ENCODE results near the gene IL36G.

The IL36G gene

DNA sequence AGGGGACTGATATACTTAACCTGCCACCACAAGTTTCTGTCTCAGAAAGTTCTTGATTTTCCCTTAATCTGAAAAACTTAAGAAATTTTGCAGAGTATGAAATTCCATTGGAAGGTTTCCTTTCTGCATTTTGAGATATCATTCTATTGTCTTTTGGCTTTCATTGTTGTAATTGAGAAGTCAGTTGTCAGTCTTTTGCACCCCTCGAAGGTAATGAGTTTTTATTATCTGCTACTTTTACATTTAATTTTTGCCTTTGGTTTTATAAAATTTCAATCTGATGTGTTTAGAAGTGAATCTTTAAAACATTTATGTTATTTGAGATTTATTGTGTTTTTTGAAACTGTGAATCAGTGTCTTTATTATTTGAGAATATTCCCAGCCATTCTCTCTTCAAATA lies 22.6 kb downstream of the IL36G start:
- CTCF ChIA-PET, result no interaction called here
- TF ChIP-seq CTCF (IDR thresholded peaks at IDR 0.05; ENCODE audit: control extremely low read depth, extremely low read depth, low read depth, missing control alignments), result no peak
- no peak for DNase-seq (ENCODE audit: extremely low spot score)
- POLR2A ChIA-PET, result no interaction called here

GRCh38 chr2:113002677-113003076 lies 24.9 kb downstream of the IL36G start:
- POLR2A ChIA-PET, result no interaction called here
- DNase-seq (ENCODE audit: extremely low spot score), result no peak
- CTCF ChIA-PET, result no interaction called here
- TF ChIP-seq CTCF (IDR thresholded peaks at IDR 0.05; ENCODE audit: control extremely low read depth, extremely low read depth, low read depth, missing control alignments), result no peak

- ChIA-PET CTCF (no interaction called here), POLR2A (no interaction called here)
- no peak for TF ChIP-seq CTCF (IDR thresholded peaks at IDR 0.05; ENCODE audit: control extremely low read depth, extremely low read depth, low read depth, missing control alignments)
- no peak for DNase-seq (ENCODE audit: extremely low spot score)
These were observed 27.3 kb downstream of the IL36G start, which contains the start of gene IL36A for GRCh38 chr2:113005030-113005509. Gene IL36A (plus strand): TSS chr2:113005459. CDS start chr2:113005872, 413 bp downstream.

DNA sequence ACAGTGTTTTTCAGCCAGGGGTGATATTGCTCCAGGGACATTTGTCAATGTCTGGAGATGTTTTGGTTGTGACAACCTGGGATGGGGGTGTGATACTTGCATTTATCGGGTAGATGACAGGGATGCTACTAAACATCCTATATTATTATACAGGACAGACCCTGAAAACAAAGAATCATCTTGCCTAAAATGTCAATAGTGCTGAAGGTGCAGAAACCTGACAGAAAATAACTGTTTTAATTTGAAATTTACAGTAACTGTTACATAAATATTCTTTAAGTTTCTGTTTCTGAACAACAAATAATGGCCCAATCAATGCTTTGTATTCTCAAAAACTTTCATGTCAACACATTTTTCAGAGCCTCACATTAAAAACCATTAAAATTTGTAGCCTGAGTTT lies 29.4 kb downstream of the IL36G start:
- no peak for TF ChIP-seq CTCF (IDR thresholded peaks at IDR 0.05; ENCODE audit: control extremely low read depth, extremely low read depth, low read depth, missing control alignments)
- no peak for DNase-seq (ENCODE audit: extremely low spot score)
- ChIA-PET POLR2A (no interaction called here), CTCF (no interaction called here)

GRCh38 chr2:113009622-113010021 lies 31.8 kb downstream of the IL36G start:
- DNase-seq (ENCODE audit: extremely low spot score), result no peak
- CTCF ChIA-PET, result no interaction called here
- no peak for TF ChIP-seq CTCF (IDR thresholded peaks at IDR 0.05; ENCODE audit: control extremely low read depth, extremely low read depth, low read depth, missing control alignments)
- POLR2A ChIA-PET, result no interaction called here

DNA sequence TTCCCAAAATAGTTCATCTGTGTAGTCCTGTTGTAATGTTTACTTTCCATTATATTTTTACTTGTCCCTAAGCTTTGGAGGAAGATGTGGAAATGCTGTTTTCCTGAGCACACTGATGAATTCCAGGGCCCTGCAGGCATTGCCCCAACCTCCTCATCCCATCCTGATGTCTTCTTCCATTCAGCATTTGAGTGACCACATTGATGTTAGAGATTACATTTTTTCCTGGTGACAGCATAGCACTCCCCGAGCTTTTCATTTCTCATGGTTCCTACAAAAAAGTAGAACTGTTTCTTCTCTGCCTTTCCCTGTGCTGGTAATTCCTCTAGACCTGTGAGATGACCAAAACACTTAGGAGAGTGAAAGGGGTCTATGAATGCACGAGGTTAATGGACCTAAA lies 32.3 kb downstream of the IL36G start:
- CTCF ChIA-PET, result no interaction called here
- POLR2A ChIA-PET, result no interaction called here
- DNase-seq (ENCODE audit: extremely low spot score), result no peak
- no peak for TF ChIP-seq CTCF (IDR thresholded peaks at IDR 0.05; ENCODE audit: control extremely low read depth, extremely low read depth, low read depth, missing control alignments)

DNA sequence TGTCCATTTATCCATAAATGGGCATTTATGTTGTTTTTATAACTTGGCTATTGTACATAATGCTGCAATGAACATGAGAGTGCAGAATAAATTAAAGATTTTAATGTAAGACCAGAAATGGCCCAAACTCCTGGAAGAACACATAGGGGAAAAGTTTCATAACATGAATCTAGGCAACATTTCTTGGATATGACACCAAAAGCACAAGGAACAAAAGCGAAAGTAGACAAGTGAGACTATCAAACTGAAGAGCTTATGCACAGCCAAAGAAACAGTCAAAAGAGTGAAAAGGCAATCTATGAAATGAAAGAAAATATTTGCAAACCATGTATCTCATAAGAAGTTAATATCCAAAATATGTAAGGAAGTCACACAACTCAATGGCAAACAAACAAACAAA lies 33.3 kb downstream of the IL36G start:
- no peak for DNase-seq (ENCODE audit: extremely low spot score)
- ChIA-PET CTCF (no interaction called here), POLR2A (no interaction called here)
- TF ChIP-seq CTCF (IDR thresholded peaks at IDR 0.05; ENCODE audit: control extremely low read depth, extremely low read depth, low read depth, missing control alignments), result no peak
